ENCODE measurements around the gene RGS4.

Gene RGS4

DNA sequence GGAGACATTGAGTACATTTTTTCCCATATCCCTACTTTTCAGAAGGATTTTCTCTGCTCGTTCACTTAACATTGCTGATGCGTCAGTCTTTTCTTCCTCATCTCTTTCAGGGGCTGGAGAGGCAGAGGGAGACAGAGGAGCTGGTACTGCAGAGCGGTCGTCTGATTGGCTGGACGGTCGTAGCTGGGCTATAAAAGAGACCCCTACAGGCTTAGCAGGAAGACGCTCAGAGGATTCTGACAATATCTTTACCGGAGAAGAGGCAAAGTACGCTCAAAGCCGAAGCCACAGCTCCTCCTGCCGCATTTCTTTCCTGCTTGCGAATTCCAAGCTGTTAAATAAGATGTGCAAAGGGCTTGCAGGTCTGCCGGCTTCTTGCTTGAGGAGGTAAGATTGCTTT is at the start of gene RGS4:
TSS of gene RGS4 (plus strand) at position 220 of the 400 bp plus-strand sequence. CDS start at position 344, 124 bp downstream.
- DNase-seq (ENCODE audit: low spot score): no peak
- in situ Hi-C loops (cut with MboI; ENCODE audit: low pct_unique_long_range_greater_than_20kb, low sequenced_read_pairs, unreplicated experiment): loop anchor here (25.0 kb wide), 1 partner anchor 243 kb away; the partner anchor contains the start of gene NUF2

DNA sequence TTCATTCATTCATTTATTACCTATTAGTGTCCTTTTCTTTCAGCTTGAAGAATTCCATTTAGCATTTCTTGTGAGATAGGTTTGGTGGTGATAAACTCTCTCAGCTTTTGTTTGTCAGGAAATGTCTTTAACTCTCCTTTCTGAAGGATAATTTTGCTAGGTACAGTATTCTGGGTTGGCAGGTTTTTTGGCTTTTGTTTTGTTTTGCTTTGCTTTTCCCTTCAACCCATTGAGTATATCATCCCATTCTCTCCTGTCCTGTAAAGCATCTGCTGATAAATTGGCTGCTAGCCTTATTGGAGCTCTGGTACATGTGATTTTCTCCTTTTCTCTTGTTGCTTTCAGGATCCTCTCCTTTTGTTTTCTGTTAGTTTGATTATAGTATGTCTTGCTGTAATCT is 47.0 kb upstream of the RGS4 start:
- no peak for DNase-seq (ENCODE audit: low spot score)
- in situ Hi-C loops (cut with MboI; ENCODE audit: low pct_unique_long_range_greater_than_20kb, low sequenced_read_pairs, unreplicated experiment): no loop called here
- TF ChIP-seq, protein P1, sequence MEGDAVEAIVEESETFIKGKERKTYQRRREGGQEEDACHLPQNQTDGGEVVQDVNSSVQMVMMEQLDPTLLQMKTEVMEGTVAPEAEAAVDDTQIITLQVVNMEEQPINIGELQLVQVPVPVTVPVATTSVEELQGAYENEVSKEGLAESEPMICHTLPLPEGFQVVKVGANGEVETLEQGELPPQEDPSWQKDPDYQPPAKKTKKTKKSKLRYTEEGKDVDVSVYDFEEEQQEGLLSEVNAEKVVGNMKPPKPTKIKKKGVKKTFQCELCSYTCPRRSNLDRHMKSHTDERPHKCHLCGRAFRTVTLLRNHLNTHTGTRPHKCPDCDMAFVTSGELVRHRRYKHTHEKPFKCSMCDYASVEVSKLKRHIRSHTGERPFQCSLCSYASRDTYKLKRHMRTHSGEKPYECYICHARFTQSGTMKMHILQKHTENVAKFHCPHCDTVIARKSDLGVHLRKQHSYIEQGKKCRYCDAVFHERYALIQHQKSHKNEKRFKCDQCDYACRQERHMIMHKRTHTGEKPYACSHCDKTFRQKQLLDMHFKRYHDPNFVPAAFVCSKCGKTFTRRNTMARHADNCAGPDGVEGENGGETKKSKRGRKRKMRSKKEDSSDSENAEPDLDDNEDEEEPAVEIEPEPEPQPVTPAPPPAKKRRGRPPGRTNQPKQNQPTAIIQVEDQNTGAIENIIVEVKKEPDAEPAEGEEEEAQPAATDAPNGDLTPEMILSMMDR (IDR thresholded peaks at IDR 0.05; ENCODE audit: extremely low read depth, insufficient read depth, missing control alignments): no peak

More for the DNA sequence above, at the start of gene RGS4:
- TF ChIP-seq, protein P1 (IDR thresholded peaks at IDR 0.05; ENCODE audit: extremely low read depth, insufficient read depth, missing control alignments): no peak

DNA sequence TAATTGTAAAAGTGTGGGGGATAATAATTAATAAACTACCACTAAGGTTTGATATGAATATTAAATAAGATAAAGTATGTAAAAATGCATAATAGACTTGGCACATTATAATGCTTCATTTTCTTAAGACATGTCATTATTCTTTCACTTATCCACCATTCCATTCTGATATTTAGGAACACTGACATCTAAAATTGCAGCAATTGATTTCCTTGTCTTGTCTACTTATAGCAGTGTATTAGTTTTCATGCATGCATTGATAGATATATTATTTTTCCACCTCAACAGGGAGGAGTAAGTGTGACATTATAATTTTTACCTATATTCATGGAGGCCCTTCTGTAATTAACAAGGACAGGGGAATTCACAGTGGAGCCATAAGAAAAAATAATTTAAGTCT is 41.6 kb upstream of the RGS4 start:
- no peak for DNase-seq (ENCODE audit: low spot score)
- in situ Hi-C loops (cut with MboI; ENCODE audit: low pct_unique_long_range_greater_than_20kb, low sequenced_read_pairs, unreplicated experiment): no loop called here

DNA sequence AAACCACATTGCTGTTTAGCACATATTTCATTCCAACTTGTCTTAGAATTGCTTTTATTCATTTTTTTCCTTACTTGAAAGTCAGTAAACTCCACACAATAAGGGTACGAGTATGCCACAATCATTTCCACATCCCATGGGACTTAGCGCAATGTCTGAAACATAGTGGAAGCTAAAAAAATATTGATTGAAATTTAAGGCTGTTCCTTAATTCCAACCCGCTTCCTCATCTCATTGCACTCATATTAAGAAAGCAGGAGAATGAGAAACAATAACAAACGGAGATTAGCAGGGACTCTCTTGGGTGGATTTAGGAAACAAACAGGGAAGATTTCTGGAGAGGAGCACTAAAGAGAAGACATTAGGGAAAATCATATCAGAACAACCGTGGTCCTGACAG is 39.3 kb upstream of the RGS4 start:
- TF ChIP-seq, protein P1 (IDR thresholded peaks at IDR 0.05; ENCODE audit: extremely low read depth, insufficient read depth, missing control alignments): no peak
- in situ Hi-C loops (cut with MboI; ENCODE audit: low pct_unique_long_range_greater_than_20kb, low sequenced_read_pairs, unreplicated experiment): no loop called here
- DNase-seq (ENCODE audit: low spot score): no peak

More for the DNA sequence above, 41.6 kb upstream of the RGS4 start:
- TF ChIP-seq, protein P1 (IDR thresholded peaks at IDR 0.05; ENCODE audit: extremely low read depth, insufficient read depth, missing control alignments): no peak

DNA sequence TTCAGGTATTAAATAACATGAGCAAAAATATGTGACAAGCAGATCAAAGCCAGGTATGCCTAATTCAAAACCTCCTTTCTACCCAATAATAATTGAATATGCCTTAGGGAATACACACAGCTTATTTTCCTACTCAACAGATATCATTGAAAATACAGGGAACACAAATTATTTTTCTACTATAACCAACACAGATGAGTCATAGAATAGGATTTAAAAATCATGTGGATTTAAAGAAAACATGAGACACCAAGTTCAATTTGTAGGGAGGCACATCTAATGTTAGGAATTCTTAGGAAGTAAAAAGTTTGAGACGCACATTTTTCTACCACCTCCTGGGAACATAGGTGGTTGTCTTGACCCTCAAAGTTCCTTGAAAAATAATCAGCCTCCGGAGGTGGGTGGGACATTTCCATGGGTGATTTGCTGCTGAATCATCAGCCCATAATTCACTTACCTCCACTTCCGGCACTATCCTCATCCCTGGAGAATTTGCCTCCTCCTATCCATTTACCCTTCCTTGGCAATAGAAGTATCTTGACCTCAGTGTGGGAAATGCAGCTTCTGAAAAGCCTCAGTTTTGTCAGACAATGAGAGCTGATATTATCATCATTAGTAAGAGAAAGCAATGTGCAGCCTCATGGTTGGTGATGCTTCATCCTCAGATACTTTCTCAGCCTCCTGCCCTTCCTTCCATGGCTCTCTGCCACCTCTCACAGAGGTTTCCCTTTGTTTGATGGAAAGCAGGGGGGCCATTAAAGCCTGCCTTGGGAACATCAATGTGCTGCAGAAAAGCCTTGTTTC is 33.5 kb upstream of the RGS4 start:
- no peak for DNase-seq (ENCODE audit: low spot score)
- in situ Hi-C loops (cut with MboI; ENCODE audit: low pct_unique_long_range_greater_than_20kb, low sequenced_read_pairs, unreplicated experiment): no loop called here
- TF ChIP-seq, protein P1 (IDR thresholded peaks at IDR 0.05; ENCODE audit: extremely low read depth, insufficient read depth, missing control alignments): no peak

DNA sequence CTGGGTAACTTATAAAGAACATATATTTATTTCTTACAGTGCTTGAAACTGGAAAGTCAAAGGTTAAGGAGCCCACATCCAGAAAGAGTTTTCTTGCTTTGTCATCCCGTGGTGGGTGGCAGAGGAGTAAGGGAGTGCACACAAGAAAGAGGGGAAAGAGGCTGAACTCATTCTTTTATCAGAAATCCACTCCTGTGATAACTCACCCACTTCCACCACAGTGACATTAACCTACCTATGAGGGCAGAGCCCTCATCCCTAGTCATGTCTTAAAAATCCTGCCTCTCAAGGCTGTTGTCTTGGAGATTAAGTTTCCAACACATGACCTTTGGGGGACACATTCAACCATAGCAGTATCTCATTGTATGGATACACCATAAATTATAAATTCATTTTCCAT is 32.5 kb upstream of the RGS4 start:
- in situ Hi-C loops (cut with MboI; ENCODE audit: low pct_unique_long_range_greater_than_20kb, low sequenced_read_pairs, unreplicated experiment): no loop called here
- no peak for DNase-seq (ENCODE audit: low spot score)
- TF ChIP-seq, protein P1 (IDR thresholded peaks at IDR 0.05; ENCODE audit: extremely low read depth, insufficient read depth, missing control alignments): no peak

All from GM13977 (cell line).